Adrenal gland (tissue), 12 donors: ENCODE data around the gene RASSF8. TPM values are rescaled to one million over a fixed set of nuclear protein-coding genes. Genes with fewer than 3 reads are reported as not detected.
A peak's percentile ranks its signal among the peaks of the same experiment; 100 is the strongest.

Experiments used
- DNase-seq, 7 donors: peaks; one replicate each; pipeline ENCODE4 v3.0.0-alpha.2; 2019 to 2020
- H3K27ac ChIP-seq, 5 donors: fragments of 200-600 bp; sonication (generic) in 4 of 5; 1 replicate in 3 of 5; 2 replicates in 2 of 5; pipeline versions ENCODE4 v1.5.1 to v1.8.0; 2016 to 2020; ENCODE audit warnings: mild to moderate bottlenecking in 1 of 5
- H3K27me3 ChIP-seq: fragments of 200-600 bp; 2 replicates; pipeline ENCODE4 v1.8.0; 2021
- H3K36me3 ChIP-seq, 2 donors: fragments of 200-600 bp; replicated peaks in 1 of 2; 1 replicate in 1 of 2; 2 replicates in 1 of 2; pipeline versions ENCODE4 v1.5.1 to v1.8.0; 2018 to 2022
- H3K4me1 ChIP-seq, 2 donors: fragments of 200-600 bp; replicated peaks in 1 of 2; 1 replicate in 1 of 2; 2 replicates in 1 of 2; pipeline versions ENCODE4 v1.5.1 to v1.8.0; 2018 to 2021
- H3K4me3 ChIP-seq, 4 donors: fragments of 200-600 bp; sonication (generic) in 3 of 4; one replicate each; pipeline ENCODE4 v1.5.1; 2016 to 2018
- H3K9me3 ChIP-seq, 3 donors: fragments of 200-600 bp; sonication (generic) in 1 of 3; replicated peaks in 1 of 3; 1 replicate in 2 of 3; 2 replicates in 1 of 3; pipeline versions ENCODE4 v1.5.1 to v1.8.0; 2016 to 2021
- POLR2A ChIP-seq, 2 donors: fragments of 450-650 bp; IDR thresholded peaks; one replicate each; pipeline ENCODE4 v1.6.1; 2017; ENCODE audit warnings: antibody characterized with exemption in 2 of 2, mild to moderate bottlenecking in 2 of 2, moderate library complexity in 1 of 2
- WGBS, 4 donors: extraction: QIAGEN DNeasy Blood & Tissue Kit in 2 of 4; methylation state at CpG; one replicate each; pipeline versions ENCODE4 v1.1.5 to v1.1.7; 2013 to 2017; 5-methylcytosine and 5-hydroxymethylcytosine counted together
- intact Hi-C, 2 donors: fragments of 100-400 bp; cut with DNase I; formaldehyde crosslinking; loops; one replicate each; pipeline versions ENCODE4 v1.14.1 to v1.15.0; 2022 to 2023
- polyA plus RNA-seq, 3 donors: library from polyadenylated mRNA; stranded (reverse); fragments of 200-250 nt in 2 of 3; fragments of 350-450 nt in 1 of 3; fragmentation: Illumina TruSeq in 1 of 3; extraction: RNeasy Lipid Tissue Mini Kit (QIAGEN cat#74804) in 1 of 3; gene quantifications; one replicate each; pipeline ENCODE4 v1.2.3, GENCODE V29; 2013 to 2014
- total RNA-seq, 9 donors: library from RNA; depleted of rRNA in 4 of 9; stranded (reverse); fragments of >200 nt in 4 of 9; fragments of 120-200 nt in 1 of 9; fragmentation: NEBNext Ultra II Directional in 1 of 9; extraction: Animal tissue kit (Norgen Biotek cat#: 25700) in 1 of 9; gene quantifications; one replicate each; pipeline versions ENCODE4 v1.1.0 to v1.2.4, GENCODE V29; 2013 to 2023
- TF ChIP-seq, protein P1 (sequence below), 6 experiments: fragments of 450-650 bp in 4 of 6; fragments of 200-600 bp in 2 of 6; sonication (generic) in 1 of 6; IDR thresholded peaks; 1 replicate in 5 of 6; 2 replicates in 1 of 6; pipeline versions ENCODE4 v1.5.1 to v1.8.0; 2016 to 2021; ENCODE audit warnings: antibody characterized with exemption in 6 of 6, mild to moderate bottlenecking in 2 of 6, moderate library complexity in 1 of 6
- donor health status: healthy with polysubstance abuse.
- donor health status: Bipolar disorder and iron deficiency.
- donor health status: DM: yes; HTN: yes; CAD: no.
- donor health status: DM: no; HTN: no; CAD: no.
- donor health status: DM: no; HTN: no; CAD: no.
- donor health status: DM: yes; HTN: yes; CAD: no.

Gene RASSF8
- total and polyA plus RNA-seq, 12 donors, result 6.5 to 85.7 (median 43.9) TPM

DNA sequence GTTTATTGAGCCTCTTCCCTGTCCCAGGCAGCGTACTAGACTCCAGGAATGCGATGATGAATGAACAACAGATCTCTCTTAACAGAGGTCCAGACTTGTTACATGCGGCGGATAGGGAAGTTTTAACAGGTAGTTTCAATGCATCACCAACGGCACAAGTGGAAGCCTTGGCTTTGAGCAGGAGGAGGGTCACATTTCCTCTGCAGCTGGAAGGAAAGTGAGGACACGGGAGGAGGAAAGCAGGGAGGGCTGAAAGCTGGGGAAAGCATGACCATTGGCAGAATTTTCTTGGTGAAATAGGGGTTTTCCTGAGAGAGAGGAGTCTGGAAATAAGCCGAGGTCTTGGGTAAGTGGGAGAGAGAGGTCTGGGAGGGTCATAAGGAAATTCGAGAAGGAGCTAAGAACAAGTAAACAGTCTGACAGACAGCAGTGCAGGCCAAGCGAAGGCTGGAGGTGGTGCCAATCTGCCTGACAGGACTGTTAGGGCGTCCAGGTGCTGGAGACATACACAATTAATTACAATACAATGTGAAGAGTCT lies 150.9 kb downstream of the RASSF8 start:
- 80 to 87% (median 84%) methylated on average over 10 of the region's 10 CpGs for WGBS, 4 donors
- Histone ChIP-seq H3K4me3 (no peak overlapping the region), H3K36me3 (no peaks in the 10 kb centered on the region), H3K9me3 (no peaks in the 10 kb centered on the region), H3K27ac (no peak overlapping the region), H3K4me1 (peaks cover 0 to 12% of the 10 kb centered on the region in 2 donors), H3K27me3 (no peaks in the 10 kb centered on the region)
- intact Hi-C loops, result no loop called here
- TF ChIP-seq, protein P1, sequence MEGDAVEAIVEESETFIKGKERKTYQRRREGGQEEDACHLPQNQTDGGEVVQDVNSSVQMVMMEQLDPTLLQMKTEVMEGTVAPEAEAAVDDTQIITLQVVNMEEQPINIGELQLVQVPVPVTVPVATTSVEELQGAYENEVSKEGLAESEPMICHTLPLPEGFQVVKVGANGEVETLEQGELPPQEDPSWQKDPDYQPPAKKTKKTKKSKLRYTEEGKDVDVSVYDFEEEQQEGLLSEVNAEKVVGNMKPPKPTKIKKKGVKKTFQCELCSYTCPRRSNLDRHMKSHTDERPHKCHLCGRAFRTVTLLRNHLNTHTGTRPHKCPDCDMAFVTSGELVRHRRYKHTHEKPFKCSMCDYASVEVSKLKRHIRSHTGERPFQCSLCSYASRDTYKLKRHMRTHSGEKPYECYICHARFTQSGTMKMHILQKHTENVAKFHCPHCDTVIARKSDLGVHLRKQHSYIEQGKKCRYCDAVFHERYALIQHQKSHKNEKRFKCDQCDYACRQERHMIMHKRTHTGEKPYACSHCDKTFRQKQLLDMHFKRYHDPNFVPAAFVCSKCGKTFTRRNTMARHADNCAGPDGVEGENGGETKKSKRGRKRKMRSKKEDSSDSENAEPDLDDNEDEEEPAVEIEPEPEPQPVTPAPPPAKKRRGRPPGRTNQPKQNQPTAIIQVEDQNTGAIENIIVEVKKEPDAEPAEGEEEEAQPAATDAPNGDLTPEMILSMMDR (IDR thresholded peaks at IDR 0.05), result no peak
- TF ChIP-seq POLR2A (IDR thresholded peaks at IDR 0.05), result no peak
- DNase-seq, result no peak

DNA sequence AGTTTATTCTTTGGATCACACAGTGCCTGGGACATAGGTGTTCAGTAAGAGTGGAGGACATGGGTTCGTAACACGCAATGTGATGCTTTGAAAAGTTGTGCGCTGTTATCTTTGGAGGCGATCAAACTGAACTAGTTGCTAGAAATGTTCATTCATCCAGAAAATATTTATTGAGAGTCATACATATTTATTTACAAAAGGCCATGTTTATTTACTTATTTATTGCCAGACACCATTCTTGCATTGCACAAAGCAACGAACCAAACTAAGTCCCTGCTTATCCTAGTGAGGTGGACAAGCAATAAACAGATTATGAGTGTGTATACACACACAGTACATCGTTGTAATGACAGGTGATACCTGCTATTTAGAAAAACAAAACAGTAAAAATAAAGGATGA lies 153.8 kb downstream of the RASSF8 start:
- Histone ChIP-seq H3K27ac (peak overlapping the region in 1 of 5 donors; percentile 30), H3K36me3 (no peaks in the 10 kb centered on the region), H3K27me3 (no peaks in the 10 kb centered on the region), H3K4me1 (peaks cover 0 to 18% of the 10 kb centered on the region in 2 donors), H3K9me3 (no peaks in the 10 kb centered on the region), H3K4me3 (no peak overlapping the region)
- DNase-seq, result no peak
- WGBS, 4 donors, result 86 to 88% (median 87%) methylated on average over 6 of the region's 6 CpGs
- intact Hi-C loops, result no loop called here
- no peak for TF ChIP-seq POLR2A (IDR thresholded peaks at IDR 0.05)
- TF ChIP-seq, protein P1 (IDR thresholded peaks at IDR 0.05), result no peak

DNA sequence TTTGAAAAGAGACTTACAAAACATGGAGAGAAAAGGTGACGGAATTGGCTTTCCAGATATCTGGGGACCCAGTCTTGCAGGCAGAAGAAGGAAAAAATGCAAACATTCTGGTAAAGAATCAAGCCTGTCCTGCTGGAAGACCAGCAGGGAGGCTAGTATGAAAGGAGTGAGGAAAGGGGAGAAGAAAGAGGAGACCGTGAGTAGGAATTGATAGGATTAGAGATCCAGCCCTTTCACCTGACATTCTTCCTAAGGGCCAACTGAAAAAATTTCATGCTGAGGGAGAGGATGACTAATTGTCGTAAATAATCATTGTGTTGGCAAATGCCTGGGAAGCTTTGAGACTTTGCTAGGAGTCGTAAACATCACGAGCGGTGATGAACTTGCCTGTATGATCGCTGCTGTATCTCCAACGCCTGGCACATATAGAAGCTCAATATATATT lies 154.2 kb downstream of the RASSF8 start:
- TF ChIP-seq, protein P1 (IDR thresholded peaks at IDR 0.05), result no peak
- TF ChIP-seq POLR2A (IDR thresholded peaks at IDR 0.05), result peak in 1 of 2 donors; percentile 35
- whole genome bisulfite sequencing, 4 donors, result 52 to 64% (median 56%) methylated on average over 8 of the region's 8 CpGs
- Histone ChIP-seq H3K27me3 (no peaks in the 10 kb centered on the region), H3K9me3 (no peaks in the 10 kb centered on the region), H3K36me3 (no peaks in the 10 kb centered on the region), H3K4me1 (peaks cover 0 to 18% of the 10 kb centered on the region in 2 donors), H3K4me3 (peak overlapping the region in 1 of 4 donors; percentile 57), H3K27ac (peak overlapping the region in 3 of 5 donors; percentile 30 to 95 (median 95))
- DNase-seq, result peak in 3 of 7 donors; percentile 42 to 48 (median 43)
- intact Hi-C loops, result no loop called here

DNA sequence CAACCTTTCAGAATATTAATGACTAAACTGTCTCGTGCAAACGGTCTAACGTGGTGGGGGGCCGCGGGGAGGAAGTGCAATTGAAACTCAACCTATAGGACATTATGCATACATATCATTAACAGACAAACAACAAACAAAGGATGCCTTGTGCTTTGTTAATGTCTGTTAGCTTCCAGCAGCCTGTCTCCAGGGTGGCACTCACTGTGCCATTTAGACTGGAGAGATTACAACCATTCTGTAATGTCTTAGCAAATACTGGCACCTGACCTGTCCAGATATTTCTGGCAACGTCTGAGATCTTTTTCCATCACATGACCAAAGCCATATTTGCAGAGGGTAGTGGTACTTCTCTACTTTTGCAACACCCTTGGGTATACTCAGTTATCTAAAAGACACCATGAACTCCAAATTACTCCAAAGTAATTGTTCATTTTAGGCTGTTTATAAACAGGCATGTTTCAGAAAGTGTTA lies 154.7 kb downstream of the RASSF8 start:
- WGBS, 4 donors, result 21 to 28% (median 26%) methylated on average over 6 of the region's 6 CpGs

More for the DNA sequence above, 154.7 kb downstream of the RASSF8 start:
- H3K9me3 ChIP-seq, result no peaks in the 10 kb centered on the region
- H3K27ac ChIP-seq, result peak overlapping the region in 3 of 5 donors; percentile 87 to 95 (median 95)
- H3K4me1 ChIP-seq, result peaks cover 0 to 18% of the 10 kb centered on the region in 2 donors
- TF ChIP-seq POLR2A (IDR thresholded peaks at IDR 0.05), result no peak
- TF ChIP-seq, protein P1 (IDR thresholded peaks at IDR 0.05), result no peak
- peak overlapping the region in 1 of 4 donors; percentile 57 for H3K4me3 ChIP-seq
- H3K36me3 ChIP-seq, result no peaks in the 10 kb centered on the region
- DNase-seq, result peak in 5 of 7 donors; percentile 28 to 55 (median 43)
- no peaks in the 10 kb centered on the region for H3K27me3 ChIP-seq
- intact Hi-C loops, result no loop called here
